ENCODE results near the gene DDC. TPM values are rescaled to one million over a fixed set of nuclear protein-coding genes. Genes with fewer than 3 reads are reported as not detected.

DDC gene
- total RNA-seq, 4 donors from 2014 or later, result 0.35 TPM; not detected in 3

DNA sequence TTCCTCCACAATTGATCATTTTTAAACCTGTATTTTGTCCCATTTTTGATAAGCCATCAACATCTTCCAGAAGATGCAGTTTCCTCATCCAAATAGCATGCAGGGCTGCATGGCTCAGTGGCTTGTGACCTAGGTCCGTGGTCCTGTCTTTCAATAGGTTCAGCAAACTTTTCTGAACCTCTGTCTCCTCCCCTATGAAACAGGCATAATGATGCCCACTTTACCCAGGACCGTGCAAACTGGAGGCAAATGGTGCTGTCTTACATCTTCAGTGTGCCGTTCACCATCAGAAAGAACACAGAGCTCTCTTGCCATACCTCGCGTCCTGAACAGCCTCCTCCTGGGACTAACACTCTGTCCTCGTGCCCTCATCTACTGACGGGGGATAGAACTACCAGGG lies 92.8 kb downstream of the DDC start:
- no peak overlapping the region for H3K27ac ChIP-seq
- TF ChIP-seq, protein P1, sequence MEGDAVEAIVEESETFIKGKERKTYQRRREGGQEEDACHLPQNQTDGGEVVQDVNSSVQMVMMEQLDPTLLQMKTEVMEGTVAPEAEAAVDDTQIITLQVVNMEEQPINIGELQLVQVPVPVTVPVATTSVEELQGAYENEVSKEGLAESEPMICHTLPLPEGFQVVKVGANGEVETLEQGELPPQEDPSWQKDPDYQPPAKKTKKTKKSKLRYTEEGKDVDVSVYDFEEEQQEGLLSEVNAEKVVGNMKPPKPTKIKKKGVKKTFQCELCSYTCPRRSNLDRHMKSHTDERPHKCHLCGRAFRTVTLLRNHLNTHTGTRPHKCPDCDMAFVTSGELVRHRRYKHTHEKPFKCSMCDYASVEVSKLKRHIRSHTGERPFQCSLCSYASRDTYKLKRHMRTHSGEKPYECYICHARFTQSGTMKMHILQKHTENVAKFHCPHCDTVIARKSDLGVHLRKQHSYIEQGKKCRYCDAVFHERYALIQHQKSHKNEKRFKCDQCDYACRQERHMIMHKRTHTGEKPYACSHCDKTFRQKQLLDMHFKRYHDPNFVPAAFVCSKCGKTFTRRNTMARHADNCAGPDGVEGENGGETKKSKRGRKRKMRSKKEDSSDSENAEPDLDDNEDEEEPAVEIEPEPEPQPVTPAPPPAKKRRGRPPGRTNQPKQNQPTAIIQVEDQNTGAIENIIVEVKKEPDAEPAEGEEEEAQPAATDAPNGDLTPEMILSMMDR (IDR thresholded peaks at IDR 0.05), result no peak
- no peak for TF ChIP-seq POLR2A (IDR thresholded peaks at IDR 0.05)
- WGBS, 2 donors, result 91 to 98% methylated on average over 7 of the region's 7 CpGs
- no peaks in the 10 kb centered on the region for H3K36me3 ChIP-seq
- H3K4me1 ChIP-seq, result peaks cover 0 to 21% (median 4%) of the 10 kb centered on the region in 3 donors
- no peaks in the 10 kb centered on the region for H3K9me3 ChIP-seq
- no peak for DNase-seq
- intact Hi-C loops (cut with DNase I), result loop anchor here (5.0 to 10.0 kb wide), 2 partner anchors 160 to 672 kb away; no protein-coding TSS in a partner anchor
- no peak overlapping the region for H3K4me3 ChIP-seq
- H3K27me3 ChIP-seq, result no peaks in the 10 kb centered on the region

DNA sequence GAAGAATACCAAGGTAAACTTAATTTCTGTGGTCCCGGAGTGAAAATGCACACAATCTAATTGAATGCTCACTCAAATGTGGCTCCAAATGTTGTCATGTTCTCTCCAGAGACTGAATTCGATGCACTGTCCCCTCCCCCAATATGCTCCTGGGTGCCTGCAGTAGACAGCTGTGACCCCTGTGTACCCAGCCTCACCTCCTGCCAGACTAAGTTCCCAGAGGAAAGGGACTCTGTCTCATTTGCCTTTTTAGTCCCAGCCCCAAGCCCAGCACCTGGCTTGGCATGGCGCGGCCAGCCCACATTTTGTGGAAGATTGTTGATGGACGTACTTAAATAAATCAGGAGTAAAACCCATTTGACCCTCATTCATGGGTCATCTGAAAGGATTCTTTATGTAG lies 93.2 kb downstream of the DDC start:
- WGBS, 2 donors, result 91 to 97% methylated on average over 5 of the region's 5 CpGs
- intact Hi-C loops (cut with DNase I), result loop anchor here (5.0 to 10.0 kb wide), 2 partner anchors 160 to 673 kb away; no protein-coding TSS in a partner anchor
- DNase-seq, result no peak

DNA sequence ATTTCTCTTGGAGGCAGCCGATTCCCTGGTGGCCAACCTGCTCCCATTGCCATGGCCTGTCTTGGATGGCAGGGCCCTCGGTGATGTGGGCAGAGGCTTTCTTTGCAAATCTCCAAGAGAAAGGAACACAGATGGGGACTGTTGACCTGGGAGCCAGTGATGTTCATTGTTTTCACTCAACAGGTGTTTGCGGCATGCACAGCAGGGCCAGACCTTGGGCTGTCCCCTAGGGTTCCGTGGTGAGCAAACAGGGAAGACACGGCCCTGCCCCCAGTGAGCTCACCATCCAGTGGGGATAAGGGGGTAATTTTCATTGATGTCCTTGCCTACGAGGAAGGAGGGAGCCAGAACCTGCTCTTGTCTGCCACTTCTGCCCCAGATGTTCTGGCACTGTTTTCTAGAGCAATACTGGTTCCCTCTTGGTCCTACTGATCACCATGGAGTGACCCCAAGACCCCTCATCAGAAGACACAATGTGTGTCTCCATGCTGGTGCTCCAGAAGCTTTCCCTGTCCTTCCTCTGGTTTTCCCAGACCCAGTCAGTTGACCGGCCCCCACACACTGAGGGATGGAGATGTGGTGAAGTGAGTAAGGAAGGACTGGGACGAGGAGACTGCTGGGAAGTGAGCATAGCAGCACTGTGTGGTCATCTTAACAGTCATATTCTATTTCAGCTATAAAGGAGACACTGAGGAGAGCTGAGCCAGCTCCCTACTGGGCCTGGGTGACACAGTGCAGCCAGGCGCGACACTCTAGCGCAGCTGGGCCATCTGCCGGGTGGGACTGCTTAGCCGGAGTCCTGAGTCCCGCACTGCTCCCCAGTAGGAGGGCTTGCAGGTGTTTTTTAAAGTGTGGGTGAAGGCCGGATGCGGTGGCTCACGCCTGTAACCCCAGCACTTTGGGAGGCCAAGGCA lies 94.7 kb downstream of the DDC start:
- Histone ChIP-seq H3K27me3 (no peaks in the 10 kb centered on the region), H3K4me3 (no peak overlapping the region), H3K4me1 (peaks cover 0 to 21% (median 4%) of the 10 kb centered on the region in 3 donors), H3K9me3 (no peaks in the 10 kb centered on the region), H3K36me3 (no peaks in the 10 kb centered on the region), H3K27ac (no peak overlapping the region)
- no peak for DNase-seq
- intact Hi-C loops (cut with DNase I), result loop anchor here (5.0 to 10.0 kb wide), 2 partner anchors 162 to 674 kb away; no protein-coding TSS in a partner anchor
- TF ChIP-seq POLR2A (IDR thresholded peaks at IDR 0.05), result no peak
- TF ChIP-seq, protein P1 (IDR thresholded peaks at IDR 0.05), result no peak
- 84 to 89% methylated on average over 8 of the region's 17 CpGs for WGBS, 2 donors

More for the DNA sequence above, 93.2 kb downstream of the DDC start:
- no peak overlapping the region for H3K4me3 ChIP-seq
- peaks cover 0 to 21% (median 4%) of the 10 kb centered on the region in 3 donors for H3K4me1 ChIP-seq
- no peaks in the 10 kb centered on the region for H3K9me3 ChIP-seq
- no peaks in the 10 kb centered on the region for H3K27me3 ChIP-seq
- H3K36me3 ChIP-seq, result no peaks in the 10 kb centered on the region
- H3K27ac ChIP-seq, result no peak overlapping the region
- no peak for TF ChIP-seq POLR2A (IDR thresholded peaks at IDR 0.05)
- TF ChIP-seq, protein P1 (IDR thresholded peaks at IDR 0.05), result no peak

DNA sequence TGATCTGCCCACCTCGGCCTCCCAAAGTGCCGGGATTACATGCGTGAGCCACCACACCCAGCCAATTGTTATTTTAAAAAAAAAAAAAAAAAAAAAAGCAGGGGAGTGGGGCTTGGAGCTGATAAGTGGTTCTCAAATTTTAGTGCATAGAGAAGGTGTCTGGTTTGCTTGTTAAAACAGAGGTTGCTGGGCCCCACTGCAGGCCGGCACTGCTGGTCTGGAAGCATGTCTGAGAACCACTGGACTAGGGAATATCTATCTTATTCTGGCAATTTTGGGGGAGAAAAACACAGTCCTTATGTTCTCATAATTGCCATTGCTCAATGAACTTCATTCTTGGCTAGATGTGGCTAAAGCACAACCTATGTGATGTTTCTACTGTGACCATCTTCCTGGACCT lies 96.0 kb downstream of the DDC start:
- Histone ChIP-seq H3K9me3 (no peaks in the 10 kb centered on the region), H3K27ac (no peak overlapping the region), H3K36me3 (no peaks in the 10 kb centered on the region), H3K4me3 (no peak overlapping the region), H3K4me1 (peaks cover 0 to 9% (median 2%) of the 10 kb centered on the region in 3 donors), H3K27me3 (no peaks in the 10 kb centered on the region)
- no peak for TF ChIP-seq POLR2A (IDR thresholded peaks at IDR 0.05)
- TF ChIP-seq, protein P1 (IDR thresholded peaks at IDR 0.05), result no peak
- 75 to 97% methylated on average over 2 to 3 of the region's 4 CpGs for WGBS, 2 donors
- intact Hi-C loops (cut with DNase I), result loop anchor here (5.0 kb wide), 1 partner anchor 208 kb away; no protein-coding TSS in a partner anchor
- no peak for DNase-seq

All from esophagus squamous epithelium (tissue), 5 donors.